Measurements from ENCODE around the gene MALAT1.
"Not testable (repeated sequence)": the region's sequence is repeated elsewhere in the genome, so short reads cannot be mapped to it uniquely, and the experiment has no call there.

Gene MALAT1

DNA sequence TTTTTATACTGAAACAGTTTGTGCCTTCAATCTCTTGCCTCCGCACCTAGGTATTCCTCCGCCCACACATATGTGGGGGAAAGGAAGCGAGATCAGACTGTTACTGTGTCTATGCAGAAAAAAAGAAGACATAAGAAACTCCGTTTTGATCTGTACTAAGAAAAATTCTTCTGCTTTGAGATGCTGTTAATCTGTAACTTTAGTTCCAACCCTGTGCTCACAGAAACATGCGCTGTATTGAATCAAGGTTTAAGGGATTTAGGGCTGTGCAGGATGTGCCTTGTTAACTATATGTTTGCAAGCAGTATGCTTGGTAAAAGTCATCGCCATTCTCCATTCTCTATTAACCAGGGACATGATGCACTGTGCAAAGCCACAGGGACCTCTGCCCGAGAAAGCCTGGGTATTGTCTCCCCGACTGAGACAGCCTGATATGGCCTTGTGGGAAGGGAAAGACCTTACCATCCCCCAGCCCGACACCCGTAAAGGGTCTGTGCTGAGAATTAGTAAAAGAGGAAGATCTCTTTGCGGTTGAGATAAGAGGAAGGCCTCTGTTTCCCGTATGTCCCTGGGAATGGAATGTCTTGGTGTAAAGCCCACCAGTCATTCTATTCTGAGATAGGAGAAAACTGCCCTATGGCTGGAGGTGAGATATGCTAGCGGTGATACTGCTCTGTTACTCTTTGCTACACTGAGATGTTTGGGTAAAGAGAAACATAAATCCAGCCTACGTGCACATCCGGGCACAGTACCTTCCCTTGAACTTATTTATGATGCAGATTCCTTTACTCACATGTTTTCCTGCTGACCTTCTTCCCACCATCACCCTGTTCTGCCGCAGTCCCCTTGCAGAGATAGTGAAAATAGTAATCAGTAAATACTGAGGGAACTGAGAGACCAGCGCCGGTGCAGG is 24.1 kb downstream of the MALAT1 start:
- peak; percentile 29 to 40 for DNase-seq

DNA sequence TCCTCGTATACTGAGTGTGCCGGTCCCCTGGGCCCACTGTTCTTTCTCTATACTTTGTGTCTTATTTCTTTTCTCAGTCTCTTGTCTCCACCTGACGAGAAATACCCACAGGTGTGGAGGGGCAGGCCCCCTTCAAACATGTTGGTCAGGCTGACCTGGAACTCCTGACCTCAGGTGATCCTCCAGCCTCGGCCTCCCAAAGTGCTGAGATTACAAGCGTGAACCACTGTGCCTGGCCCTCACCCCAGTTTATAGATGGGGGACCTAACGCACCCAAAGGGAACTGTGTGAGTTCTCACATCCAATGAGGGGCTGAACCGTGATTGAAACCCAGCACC is 24.8 kb downstream of the MALAT1 start:
- not testable (repeated sequence) for DNase-seq

DNA sequence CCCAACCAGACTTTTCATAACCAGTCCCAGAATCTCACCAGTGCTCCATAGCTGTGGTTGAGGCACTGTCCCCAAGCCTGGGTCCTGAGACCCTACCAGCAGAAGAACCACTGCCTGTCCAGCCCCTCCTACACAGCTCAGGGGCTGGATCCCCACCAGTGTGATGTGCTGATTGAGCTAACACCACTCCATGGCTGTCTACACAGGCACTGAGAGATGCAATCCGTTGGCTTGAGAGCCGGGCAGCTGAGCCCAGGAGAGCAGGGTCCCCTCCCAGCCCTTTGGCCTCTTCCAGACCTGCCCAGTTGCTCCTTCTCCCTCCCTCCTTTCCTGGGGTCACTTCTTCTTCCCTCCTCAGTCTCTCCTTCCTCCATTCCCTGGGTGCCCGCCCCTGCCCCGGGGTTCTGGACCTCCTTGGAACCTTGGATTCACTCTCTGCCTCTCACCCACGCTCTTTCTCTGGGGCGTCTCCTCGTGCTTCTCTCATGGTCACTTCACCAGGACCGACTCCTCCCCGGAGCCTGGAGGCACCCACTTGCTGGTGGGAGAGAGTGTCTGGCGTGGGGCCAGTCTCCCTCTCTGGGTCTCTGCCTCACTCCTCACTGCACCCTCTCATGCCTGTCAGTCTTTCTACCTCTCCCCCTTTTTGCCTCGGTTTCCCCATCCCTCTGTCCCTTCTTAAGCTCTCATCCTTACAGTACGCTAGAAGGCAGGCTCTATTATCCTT is 25.3 kb downstream of the MALAT1 start:
- DNase-seq = no peak

DNA sequence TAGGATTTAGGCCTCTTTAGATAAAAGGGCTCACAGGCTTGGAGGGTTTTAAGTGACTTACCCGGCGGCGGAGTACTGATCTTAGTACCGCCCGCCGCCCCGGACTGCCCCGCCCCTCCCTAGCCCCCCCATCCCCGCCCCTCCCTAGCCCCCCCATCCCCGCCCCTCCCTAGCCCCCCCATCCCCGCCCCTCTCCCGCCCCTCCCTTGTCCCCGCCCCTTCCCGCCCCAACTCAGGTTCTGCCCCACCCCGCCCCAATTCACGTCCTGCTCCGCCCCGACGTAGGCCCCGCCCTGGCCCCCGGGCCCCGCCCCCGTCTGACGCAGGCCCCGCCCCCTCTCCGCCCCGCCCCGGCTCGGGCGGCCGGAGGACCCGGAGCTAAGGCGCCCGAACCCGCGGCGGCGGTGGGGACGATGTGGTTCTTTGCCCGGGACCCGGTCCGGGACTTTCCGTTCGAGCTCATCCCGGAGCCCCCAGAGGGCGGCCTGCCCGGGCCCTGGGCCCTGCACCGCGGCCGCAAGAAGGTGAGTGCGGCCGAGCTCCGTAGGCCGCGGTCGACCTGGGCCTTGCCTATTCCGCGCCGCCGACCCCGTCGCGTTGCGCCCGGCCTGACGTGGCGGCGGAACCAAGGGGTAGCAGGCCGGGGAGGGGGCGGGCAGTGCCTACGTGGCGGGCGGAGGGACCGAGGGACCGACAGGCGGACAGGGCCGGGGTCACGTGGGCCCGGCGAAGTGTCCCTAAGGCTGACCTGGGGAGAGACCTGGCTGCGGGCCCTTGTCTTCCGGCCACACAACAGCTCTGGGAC is 26.1 kb downstream of the MALAT1 start, which contains the start of gene SCYL1:
SCYL1 (plus strand) TSS at position 343 of the 805 bp plus-strand sequence; CDS start at position 414, 71 bp downstream.
- peak; percentile 74 for DNase-seq

DNA sequence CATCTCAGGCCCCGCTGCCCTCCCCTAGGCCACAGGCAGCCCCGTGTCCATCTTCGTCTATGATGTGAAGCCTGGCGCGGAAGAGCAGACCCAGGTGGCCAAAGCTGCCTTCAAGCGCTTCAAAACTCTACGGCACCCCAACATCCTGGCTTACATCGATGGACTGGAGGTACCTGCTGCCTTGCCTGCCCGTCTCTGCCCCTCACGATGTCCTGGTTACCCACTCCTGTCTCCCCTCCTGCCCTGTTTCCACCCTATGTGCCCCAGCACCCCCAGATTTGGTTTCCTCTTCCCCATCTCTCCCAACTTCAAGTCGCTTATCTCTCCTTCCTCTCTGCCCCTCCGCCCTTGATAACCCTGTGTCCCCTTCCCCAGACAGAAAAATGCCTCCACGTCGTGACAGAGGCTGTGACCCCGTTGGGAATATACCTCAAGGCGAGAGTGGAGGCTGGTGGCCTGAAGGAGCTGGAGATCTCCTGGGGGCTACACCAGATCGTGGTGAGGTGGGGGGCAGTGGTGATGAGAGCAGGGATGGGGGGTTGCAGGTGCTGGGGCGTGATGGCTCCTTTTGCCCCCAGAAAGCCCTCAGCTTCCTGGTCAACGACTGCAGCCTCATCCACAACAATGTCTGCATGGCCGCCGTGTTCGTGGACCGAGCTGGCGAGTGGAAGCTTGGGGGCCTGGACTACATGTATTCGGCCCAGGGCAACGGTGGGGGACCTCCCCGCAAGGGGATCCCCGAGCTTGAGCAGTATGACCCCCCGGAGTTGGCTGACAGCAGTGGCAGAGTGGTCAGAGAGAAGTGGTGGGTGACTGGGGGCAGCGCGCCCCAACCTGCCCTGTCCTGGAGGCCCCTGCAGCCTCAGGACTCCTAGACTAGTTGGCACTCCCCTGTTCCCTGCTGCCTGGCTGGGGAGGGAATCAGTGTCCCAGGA is 27.0 kb downstream of the MALAT1 start:
- DNase-seq = no peak

DNA sequence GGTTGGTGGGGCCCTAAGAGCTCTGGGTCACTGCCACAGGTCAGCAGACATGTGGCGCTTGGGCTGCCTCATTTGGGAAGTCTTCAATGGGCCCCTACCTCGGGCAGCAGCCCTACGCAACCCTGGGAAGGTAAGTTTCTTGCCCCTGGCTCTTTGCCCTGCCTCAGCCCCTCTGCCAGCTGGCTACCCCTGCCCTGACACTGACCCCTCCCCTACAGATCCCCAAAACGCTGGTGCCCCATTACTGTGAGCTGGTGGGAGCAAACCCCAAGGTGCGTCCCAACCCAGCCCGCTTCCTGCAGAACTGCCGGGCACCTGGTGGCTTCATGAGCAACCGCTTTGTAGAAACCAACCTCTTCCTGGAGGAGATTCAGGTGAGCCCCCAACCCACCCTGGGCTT is 27.9 kb downstream of the MALAT1 start:
- DNase-seq = no peak

DNA sequence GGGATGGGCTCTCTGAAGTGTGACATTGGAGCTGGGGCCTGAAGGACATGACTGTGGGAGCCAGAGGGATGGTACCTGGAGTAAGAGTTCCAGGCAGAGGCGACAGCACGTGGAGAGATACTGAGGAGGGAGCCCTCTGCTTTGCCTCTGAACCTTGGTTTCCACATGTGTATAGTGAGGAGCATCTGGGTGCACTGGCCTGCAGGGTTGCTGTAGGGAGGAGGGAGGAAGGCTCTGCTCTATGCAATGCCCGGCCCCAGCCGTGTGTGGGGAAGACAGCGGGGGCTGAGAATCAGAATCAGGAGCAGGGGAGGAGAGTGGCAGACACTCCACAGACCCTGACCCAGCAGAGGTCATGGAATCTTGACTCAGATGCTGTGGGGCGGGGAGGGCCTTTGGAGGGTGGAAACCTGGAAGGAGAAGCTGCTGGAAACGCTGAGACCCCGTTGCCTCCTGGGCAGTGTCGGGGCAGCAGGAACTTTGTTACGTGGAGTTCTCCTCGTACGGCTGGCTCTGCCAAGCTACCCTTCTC is 30.0 kb downstream of the MALAT1 start:
- no peak for DNase-seq

DNA sequence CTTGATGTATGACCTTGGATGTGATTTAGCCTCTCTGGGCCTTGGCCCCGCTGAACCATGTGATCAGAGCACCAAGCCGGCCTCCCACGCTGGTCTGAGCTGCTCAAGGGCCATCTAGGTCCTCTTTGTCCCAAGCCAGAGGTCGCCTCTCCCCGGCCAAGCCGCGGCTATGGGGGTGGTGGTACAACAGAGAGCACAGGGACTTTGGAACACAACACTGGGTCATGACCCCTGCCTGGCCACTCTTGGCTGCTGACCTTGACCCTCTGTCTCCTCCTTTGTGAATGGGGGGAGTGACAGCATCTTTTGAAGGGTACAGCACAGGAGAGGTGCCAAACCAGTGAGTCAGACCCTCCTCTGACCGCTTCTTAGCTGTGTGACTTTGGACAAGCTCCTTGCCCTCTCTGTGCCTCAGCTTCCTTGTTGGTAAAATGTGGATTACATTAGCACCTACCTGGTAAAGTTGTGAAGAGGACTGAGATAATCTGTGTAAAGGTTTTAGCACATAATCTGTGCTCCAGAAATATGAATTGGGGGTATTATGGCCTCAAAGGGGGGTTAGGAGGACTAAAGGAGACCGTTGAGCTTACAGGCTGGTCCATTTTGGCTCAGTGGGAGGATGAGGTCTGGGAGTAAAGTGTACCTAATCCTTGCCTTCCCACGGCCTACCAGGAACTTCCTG is 30.8 kb downstream of the MALAT1 start:
- no peak for DNase-seq

DNA sequence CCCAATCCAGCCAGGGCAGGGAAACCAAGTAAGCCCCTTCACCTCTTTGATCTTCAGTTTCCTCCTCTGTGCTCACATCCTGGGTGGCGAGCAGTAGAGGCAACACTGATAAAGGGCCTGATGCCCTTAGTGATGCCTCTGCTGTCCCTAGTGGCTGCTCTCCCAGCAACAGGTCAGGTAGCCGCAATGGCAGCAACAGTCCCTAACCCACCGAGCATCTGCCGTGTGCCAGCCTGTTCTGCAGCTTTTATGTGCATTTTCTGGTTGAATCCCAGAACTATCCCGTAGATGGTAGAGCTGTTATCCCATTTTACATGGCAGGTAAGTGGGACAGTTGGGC is 31.3 kb downstream of the MALAT1 start:
- no peak for DNase-seq

DNA sequence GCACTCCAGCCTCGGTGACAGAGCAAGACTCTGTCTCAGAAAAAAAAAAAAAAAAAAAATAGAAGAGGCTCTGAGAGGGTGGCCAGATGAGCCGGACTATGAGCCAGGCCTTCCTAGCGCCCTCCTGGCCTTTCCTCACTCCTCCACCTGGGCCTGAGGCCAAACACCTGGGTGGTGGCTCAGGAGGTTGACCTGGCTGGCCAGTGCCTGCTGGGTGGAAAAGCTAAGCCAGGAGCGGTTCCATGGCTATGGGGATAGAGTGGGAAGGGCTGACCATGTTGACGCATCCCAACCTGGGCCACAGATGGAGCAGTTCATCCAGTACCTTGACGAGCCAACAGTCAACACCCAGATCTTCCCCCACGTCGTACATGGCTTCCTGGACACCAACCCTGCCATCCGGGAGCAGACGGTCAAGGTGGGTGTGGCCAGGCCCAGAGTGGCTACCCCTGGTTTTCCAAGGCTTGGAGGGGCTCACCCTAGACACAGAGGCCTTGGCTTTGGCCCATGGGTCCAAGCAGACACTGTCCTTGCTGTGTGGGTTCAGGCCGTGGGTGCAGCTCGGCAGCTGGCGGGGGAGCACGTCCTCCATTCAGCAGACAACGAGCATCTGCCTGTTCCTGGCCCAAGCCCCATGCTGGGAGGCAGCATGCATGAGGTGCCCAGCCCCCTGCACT is 33.7 kb downstream of the MALAT1 start:
- DNase-seq = no peak

DNA sequence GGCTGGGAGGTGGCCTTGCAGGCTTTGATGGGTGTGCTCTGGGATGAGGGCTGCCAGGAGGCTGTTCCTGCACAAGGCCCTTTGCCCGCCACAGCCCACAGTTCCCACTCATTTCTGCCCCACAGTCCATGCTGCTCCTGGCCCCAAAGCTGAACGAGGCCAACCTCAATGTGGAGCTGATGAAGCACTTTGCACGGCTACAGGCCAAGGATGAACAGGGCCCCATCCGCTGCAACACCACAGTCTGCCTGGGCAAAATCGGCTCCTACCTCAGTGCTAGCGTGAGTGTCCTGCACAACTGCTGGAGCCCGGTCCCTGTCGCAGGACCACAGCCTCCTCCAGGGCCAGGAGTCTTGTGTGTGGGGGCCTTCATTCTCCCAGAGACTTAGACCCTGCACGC is 36.3 kb downstream of the MALAT1 start:
- no peak for DNase-seq

DNA sequence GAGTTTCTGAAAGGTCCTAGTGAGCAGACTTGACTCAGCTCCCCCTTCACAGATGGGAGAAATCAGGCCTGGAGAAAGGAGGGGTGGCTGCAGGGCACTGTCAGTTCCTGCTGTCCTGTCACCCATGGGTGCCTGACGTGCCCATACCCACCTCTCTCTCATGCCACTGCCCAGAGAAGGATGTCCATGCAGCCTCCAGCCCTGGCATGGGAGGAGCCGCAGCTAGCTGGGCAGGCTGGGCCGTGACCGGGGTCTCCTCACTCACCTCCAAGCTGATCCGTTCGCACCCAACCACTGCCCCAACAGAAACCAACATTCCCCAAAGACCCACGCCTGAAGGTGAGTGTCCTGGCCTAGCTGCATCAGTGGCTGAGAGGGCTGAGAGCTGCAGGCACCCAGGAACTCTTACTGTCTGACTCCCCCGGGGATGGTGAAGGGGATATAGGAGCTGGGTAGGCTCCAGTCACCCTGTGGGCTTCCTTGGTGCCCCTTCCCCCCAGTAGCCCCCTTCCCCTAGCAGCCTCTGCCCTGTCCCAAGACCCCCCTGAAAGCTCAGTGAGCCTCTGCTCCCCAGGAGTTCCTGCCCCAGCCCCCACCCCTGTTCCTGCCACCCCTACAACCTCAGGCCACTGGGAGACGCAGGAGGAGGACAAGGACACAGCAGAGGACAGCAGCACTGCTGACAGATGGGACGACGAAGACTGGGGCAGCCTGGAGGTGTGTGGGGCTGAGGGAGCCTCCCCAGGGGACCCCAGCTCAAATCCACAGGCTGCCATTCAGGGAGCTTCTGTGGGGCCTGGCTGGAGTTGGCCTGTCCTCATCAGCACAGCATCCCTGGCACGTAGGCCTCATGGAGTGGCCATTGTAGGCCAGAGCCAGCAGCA is 37.8 kb downstream of the MALAT1 start:
- DNase-seq = no peak

DNA sequence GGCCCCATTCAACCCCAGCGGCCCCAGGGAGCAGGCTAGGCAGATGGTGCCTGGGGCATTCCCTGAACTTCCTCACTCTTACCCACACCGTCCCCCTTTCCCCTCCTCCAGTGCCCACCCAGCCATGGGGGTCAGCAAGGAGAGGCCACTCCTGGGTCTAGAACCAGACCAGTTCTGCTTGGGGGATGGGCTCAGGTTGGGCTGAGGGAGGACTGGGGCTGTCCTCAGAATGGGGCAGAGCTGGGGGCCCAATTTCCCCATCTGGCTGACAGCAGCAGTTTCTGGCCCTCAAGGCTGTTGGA is 38.4 kb downstream of the MALAT1 start:
- no peak for DNase-seq

DNA sequence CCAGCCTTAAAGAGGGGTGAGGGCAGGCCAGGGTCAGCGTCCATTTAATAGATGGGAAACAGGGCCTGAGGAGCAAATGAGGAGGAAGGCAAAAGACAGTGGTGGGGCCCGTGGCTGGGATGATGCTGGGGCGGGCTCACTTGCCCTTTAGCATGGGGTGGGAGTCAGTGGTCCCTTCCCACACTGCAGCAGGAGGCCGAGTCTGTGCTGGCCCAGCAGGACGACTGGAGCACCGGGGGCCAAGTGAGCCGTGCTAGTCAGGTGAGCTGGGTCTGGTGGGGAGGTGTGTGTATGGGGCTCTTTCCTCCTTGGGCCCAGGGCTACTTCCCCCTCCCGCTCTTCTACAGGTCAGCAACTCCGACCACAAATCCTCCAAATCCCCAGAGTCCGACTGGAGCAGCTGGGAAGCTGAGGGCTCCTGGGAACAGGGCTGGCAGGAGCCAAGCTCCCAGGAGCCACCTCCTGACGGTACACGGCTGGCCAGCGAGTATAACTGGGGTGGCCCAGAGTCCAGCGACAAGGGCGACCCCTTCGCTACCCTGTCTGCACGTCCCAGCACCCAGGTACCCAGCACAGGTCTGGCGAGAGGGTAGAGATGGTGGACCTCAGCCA is 38.9 kb downstream of the MALAT1 start:
- DNase-seq = no peak

DNA sequence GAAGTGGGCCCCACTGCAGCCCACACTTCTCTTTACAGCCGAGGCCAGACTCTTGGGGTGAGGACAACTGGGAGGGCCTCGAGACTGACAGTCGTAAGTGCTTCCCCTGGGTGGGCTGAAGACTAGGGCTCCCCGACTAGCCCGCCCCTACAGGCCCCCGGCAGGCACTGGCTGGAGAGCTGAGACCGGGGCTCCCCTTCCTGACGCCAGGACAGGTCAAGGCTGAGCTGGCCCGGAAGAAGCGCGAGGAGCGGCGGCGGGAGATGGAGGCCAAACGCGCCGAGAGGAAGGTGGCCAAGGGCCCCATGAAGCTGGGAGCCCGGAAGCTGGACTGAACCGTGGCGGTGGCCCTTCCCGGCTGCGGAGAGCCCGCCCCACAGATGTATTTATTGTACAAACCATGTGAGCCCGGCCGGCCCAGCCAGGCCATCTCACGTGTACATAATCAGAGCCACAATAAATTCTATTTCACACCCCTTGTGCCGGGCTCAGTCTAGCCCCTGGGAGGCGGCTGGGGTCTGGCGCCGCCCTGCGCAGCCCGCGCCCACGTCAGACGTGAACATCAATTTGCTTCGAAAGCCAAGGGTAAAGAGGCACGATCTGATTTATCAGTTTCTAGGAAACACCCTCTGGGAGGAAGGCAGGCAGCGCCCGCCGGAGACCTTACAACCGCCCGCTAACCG is 39.5 kb downstream of the MALAT1 start:
- DNase-seq = no peak

DNA sequence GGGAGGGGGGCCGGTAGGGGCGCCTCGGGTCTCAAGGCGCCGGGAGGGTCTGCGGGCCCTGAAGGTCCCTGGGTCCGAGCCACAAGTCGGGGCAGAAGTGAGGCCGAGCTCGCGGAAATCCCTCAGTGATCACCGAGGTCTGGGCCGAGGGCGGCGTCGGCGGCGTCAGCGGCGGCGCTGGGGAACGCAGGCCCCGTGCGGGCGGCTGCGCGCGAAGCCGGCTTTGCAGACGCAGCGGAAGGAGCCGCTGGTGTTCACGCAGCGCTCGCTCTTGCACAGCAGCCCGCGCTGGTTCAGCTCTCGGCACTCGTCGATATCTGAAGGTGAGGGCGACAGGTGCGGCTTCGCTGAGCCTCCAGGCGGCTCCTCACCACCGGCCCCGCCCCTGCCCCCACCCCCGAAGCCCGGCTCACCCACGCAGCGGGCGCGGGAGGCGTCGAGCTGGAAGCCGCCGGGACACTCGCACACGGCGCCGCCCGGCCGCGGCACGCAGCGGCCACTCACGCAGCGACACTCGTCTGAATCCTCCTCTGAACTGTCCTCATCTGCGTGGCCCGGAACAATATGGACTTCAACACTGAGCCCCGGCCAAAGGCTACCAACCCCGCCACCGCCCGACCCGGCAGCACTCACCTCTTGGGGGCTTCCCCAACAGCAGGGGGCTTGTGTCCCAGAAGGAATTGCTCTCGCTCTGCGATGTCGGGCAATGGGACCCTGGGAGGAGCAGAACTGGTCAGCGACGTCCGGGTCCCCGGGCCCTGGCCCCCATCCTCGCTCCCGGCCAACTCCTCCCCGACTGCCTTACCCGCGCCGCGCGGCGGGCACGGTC is 40.3 kb downstream of the MALAT1 start:
- no peak for DNase-seq

DNA sequence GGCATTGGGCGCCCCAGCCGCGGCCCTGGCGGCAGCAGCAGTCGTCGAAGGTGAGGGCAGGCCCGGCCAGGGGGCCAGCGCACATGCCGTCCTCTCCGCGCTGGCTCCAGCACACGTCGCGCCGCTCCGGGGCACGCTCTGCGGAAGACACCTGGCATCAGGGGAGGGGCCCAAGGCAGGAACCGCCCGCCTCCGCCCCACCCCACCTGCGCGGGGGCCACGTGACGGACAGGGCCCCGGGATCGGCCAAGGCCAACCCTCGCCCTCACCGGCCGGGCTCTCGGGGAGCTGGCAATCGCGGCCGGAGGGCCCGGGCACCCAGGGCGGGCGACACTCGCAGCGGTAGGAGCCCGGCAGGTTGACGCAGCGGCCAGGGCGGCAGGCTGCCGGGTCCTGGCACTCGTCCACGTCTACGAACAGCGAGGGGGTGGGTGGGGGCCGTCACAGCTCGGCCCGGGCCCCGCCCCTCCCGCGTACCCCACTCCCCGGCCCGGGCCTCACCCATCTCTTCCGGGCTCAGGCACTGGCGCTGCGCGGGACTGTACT is 41.0 kb downstream of the MALAT1 start:
- no peak for DNase-seq

Data from activated CD4-positive, alpha-beta T cell treated with anti-CD3 and anti-CD28 coated beads, Interleukin-2, amount 50 U/mL, for 48 hours (primary cell).